ENCODE measurements around the gene KLHL5. TPM values are rescaled to one million over a fixed set of nuclear protein-coding genes. Genes with fewer than 3 reads are reported as not detected.

The KLHL5 gene
- total RNA-seq, 1 donor from 2014 or later: 61.5 TPM

GRCh38 chr4:39106011-39106410 is 44.0 kb downstream of the KLHL5 start:
- CTCF ChIA-PET: interaction anchor here (0.6 kb wide), 1 partner anchor 299 kb away, joined by 3 read pairs; no protein-coding TSS in a partner anchor

GRCh38 chr4:39114436-39114835 is 52.4 kb downstream of the KLHL5 start:
- no peaks in the 10 kb centered on the region for H3K9me3 Mint-ChIP-seq
- no peaks in the 10 kb centered on the region for H3K27me3 Mint-ChIP-seq
- intact Hi-C loops (cut with micrococcal nuclease): no loop called here
- H3K36me3 Mint-ChIP-seq (ENCODE audit: low read depth): peaks cover 69% of the 10 kb centered on the region
- TF ChIP-seq CTCF (IDR thresholded peaks at IDR 0.05): no peak
- no peak for DNase-seq
- POLR2A ChIA-PET: no interaction called here
- no peak overlapping the region for H3K27ac Mint-ChIP-seq
- no peak overlapping the region for H3K4me3 Mint-ChIP-seq
- ATAC-seq (ENCODE audit: low read depth): no peak
- CTCF ChIA-PET: no interaction called here
- peaks cover 15% of the 10 kb centered on the region for H3K4me1 Mint-ChIP-seq

More at GRCh38 chr4:39106011-39106410, 44.0 kb downstream of the KLHL5 start:
- no peaks in the 10 kb centered on the region for H3K9me3 Mint-ChIP-seq
- ATAC-seq (ENCODE audit: low read depth) (no peak), DNase-seq (no peak)
- no peaks in the 10 kb centered on the region for H3K27me3 Mint-ChIP-seq
- intact Hi-C loops (cut with micrococcal nuclease): loop anchor here (2.0 kb wide), 1 partner anchor 15 kb away; no protein-coding TSS in a partner anchor
- H3K27ac Mint-ChIP-seq: no peak overlapping the region
- TF ChIP-seq CTCF (IDR thresholded peaks at IDR 0.05): no peak
- H3K4me3 Mint-ChIP-seq: no peak overlapping the region
- H3K36me3 Mint-ChIP-seq (ENCODE audit: low read depth): peaks cover 48% of the 10 kb centered on the region
- H3K4me1 Mint-ChIP-seq: no peaks in the 10 kb centered on the region
- POLR2A ChIA-PET: interaction anchor here (0.9 kb wide), 1 partner anchor 11 kb away, joined by 4 read pairs; no protein-coding TSS in a partner anchor

- intact Hi-C loops (cut with micrococcal nuclease): no loop called here
- Mint-ChIP-seq H3K36me3 (ENCODE audit: low read depth) (peaks cover 74% of the 10 kb centered on the region), H3K27ac (no peak overlapping the region), H3K4me3 (no peak overlapping the region), H3K4me1 (peaks cover 12% of the 10 kb centered on the region), H3K27me3 (no peaks in the 10 kb centered on the region), H3K9me3 (no peaks in the 10 kb centered on the region)
- TF ChIP-seq CTCF (IDR thresholded peaks at IDR 0.05): no peak
- no peak for ATAC-seq (ENCODE audit: low read depth)
- no peak for DNase-seq
- POLR2A ChIA-PET: interaction anchor here (0.7 kb wide), 1 partner anchor 362 kb away, joined by 4 read pairs; no protein-coding TSS in a partner anchor
- CTCF ChIA-PET: interaction anchor here (1.0 kb wide), 1 partner anchor 215 kb away, joined by 3 read pairs; no protein-coding TSS in a partner anchor
These were observed 56.1 kb downstream of the KLHL5 start for GRCh38 chr4:39118034-39118658.

GRCh38 chr4:39120418-39120817 is 58.4 kb downstream of the KLHL5 start:
- peaks cover 26% of the 10 kb centered on the region for H3K4me1 Mint-ChIP-seq
- ChIA-PET POLR2A (no interaction called here), CTCF (interaction anchor here (1.4 kb wide), 1 partner anchor 13 kb away, joined by 4 read pairs; no protein-coding TSS in a partner anchor)
- H3K36me3 Mint-ChIP-seq (ENCODE audit: low read depth): peaks cover 63% of the 10 kb centered on the region
- DNase-seq (no peak), ATAC-seq (ENCODE audit: low read depth) (no peak)
- no peak overlapping the region for H3K27ac Mint-ChIP-seq
- H3K9me3 Mint-ChIP-seq: peaks cover 7% of the 10 kb centered on the region
- intact Hi-C loops (cut with micrococcal nuclease): loop anchor here (2.0 kb wide), 1 partner anchor 14 kb away; no protein-coding TSS in a partner anchor
- no peak for TF ChIP-seq CTCF (IDR thresholded peaks at IDR 0.05)
- no peaks in the 10 kb centered on the region for H3K27me3 Mint-ChIP-seq
- no peak overlapping the region for H3K4me3 Mint-ChIP-seq

GRCh38 chr4:39124885-39125599 is 63.0 kb downstream of the KLHL5 start:
- no peaks in the 10 kb centered on the region for H3K27me3 Mint-ChIP-seq
- ATAC-seq (ENCODE audit: low read depth) (peak; percentile 90), DNase-seq (no peak)
- CTCF ChIA-PET: interaction anchor here (1.1 to 3.0 kb wide), 2 partner anchors 9 to 222 kb away, joined by 4 to 12 read pairs; no protein-coding TSS in a partner anchor
- intact Hi-C loops (cut with micrococcal nuclease): loop anchor here (1.0 kb wide), 1 partner anchor 81 kb away; no protein-coding TSS in a partner anchor
- POLR2A ChIA-PET: interaction anchor here (0.6 to 1.2 kb wide), 5 partner anchors 16 to 808 kb away, joined by 3 to 5 read pairs (median 4); no protein-coding TSS in a partner anchor
- TF ChIP-seq CTCF (IDR thresholded peaks at IDR 0.05): no peak
- peaks cover 46% of the 10 kb centered on the region for H3K36me3 Mint-ChIP-seq (ENCODE audit: low read depth)
- H3K4me1 Mint-ChIP-seq: peaks cover 27% of the 10 kb centered on the region
- H3K4me3 Mint-ChIP-seq: peak overlapping the region; percentile 2
- peak overlapping the region; percentile 78 for H3K27ac Mint-ChIP-seq
- H3K9me3 Mint-ChIP-seq: peaks cover 7% of the 10 kb centered on the region
